HG02943 (cell line): ENCODE results near the gene MIR17HG.

Source experiments
- ATAC-seq: cut with Tn5 transposase; IDR thresholded peaks from one replicate; pipeline ENCODE4 v1.9.1; 2021; ENCODE audit warnings: mild to moderate bottlenecking, low read depth, moderate library complexity; ENCODE audit not compliant: unreplicated experiment

MIR17HG gene

GRCh38 chr13:91362908-91363307 lies 15.4 kb downstream of the MIR17HG start:
- no peak for ATAC-seq

DNA sequence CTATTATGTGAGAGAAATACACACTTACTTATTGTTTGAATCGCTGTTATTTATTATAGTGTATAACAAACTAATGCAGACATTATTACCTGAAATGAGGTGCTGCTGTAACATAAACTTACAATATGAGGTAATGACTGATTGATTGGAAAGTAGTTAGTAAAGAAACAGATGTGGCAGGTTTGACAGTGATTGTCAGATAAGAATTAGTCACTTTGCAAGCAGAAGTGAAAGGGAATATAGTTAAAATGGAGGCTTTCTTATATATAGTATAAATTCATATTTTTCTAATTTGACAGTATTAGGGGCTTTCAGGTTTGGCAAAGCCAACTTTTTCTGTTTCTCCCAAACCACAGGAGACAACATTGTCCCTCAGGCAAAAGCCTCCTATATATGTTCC lies 20.6 kb downstream of the MIR17HG start:
- ATAC-seq, result no peak

DNA sequence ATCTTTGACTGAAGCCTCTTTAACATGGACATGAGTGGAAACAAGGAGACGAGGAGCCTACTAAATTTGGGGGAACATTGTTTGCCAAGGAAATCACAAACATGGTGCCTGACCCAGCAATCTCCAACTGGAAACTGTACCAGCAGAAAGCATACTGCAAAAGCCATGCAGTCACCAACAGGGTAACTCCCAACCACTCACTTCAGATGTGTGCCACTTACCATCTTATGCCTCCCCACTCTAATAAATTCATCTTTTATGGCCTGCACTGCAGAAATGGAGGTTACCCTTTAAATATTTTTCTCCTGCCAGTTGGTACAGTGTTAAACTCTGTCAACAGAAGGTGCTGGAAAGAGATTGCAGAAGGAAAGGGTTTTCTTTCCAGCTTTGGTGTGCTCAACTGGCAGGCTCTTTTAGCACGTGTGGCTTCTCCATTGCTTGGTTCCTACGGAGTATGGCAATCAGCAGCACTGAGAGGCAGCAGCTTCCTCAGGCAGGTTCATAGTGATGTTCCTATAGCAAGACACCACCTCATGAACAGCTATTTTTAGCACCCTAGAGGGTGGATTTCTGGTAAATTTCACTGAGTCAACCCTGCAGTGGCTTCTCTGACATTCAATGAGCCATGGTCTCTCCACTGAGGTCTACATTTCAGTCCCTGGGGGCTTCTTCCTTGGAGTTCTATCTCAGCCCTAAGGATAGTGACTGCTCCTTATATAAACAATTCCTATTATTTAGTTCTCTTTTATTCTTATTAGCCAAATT lies 21.4 kb downstream of the MIR17HG start:
- no peak for ATAC-seq

- no peak for ATAC-seq
Measured at GRCh38 chr13:91369441-91369831, 21.9 kb downstream of the MIR17HG start.

- no peak for ATAC-seq
Measured at GRCh38 chr13:91370501-91370900, 23.0 kb downstream of the MIR17HG start.

GRCh38 chr13:91372911-91373310 lies 25.4 kb downstream of the MIR17HG start:
- ATAC-seq, result no peak

DNA sequence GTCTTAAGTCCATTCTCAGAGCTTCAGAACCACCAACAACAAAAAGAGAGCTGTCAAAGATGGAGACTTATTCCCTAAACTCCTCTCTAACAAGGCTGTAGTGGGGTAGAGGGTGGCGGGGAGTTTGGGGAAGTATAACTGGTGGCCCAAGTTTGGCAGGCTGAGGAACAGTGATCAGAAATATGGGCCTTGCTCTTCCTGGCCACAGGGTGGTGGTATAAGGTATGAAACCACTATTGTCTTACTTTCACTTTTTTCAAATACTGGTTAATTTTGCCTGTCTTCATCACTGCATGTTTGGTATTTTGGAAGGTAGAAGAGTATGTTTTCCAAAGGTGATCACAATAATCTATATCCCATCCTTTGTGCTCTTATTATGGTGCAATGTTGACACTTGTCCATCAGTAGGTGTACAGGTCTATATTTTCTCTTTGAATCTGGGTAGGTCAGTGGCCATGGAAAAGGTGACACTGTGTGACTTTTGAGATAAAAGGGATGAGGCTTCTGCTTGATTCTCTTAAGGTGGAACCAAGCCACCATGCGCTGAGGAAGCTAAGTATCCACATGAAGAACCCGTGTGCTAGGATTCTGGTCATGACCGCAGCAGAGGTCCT lies 27.7 kb downstream of the MIR17HG start:
- ATAC-seq, result peak; percentile 97

DNA sequence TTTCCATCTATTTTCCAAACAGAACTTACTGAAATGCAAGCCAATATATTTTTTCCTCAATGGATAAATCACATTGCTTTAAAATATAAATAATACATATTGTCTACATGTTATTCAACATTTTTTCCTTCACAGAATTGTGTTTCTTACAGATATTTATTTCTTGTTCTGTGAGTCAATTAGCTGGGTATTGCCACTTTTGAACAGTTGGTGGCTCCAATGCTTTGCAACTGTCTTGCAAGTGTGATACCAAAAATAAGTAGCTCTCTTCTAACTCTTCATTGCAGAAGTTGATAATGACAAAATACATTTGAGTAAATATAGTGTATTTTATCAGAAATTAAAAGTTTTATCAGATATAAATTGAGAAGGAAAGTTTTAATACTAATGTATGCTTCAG lies 33.9 kb downstream of the MIR17HG start:
- no peak for ATAC-seq

DNA sequence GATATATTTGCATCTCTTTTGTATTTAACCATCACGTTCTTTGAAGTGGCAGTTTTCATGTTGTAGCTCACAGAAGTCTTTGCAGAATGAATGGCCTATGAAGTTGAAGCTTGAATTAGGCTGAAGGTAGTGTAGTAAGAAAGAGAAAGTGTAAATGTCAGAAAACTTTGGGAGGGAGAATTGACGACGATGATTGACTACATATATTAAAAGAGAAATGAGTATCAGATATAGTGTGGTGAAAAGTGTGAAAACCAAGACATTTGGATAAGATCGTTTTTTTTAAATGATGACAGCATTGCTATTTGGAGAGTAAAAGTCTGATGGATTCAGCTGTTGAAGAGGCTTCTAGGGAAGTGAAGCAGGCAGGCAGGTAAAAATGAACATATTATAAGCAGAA lies 36.3 kb downstream of the MIR17HG start:
- no peak for ATAC-seq

GRCh38 chr13:91384896-91385295 lies 37.4 kb downstream of the MIR17HG start:
- ATAC-seq, result no peak

- ATAC-seq, result no peak
Measured at GRCh38 chr13:91389186-91389585, 41.7 kb downstream of the MIR17HG start.

DNA sequence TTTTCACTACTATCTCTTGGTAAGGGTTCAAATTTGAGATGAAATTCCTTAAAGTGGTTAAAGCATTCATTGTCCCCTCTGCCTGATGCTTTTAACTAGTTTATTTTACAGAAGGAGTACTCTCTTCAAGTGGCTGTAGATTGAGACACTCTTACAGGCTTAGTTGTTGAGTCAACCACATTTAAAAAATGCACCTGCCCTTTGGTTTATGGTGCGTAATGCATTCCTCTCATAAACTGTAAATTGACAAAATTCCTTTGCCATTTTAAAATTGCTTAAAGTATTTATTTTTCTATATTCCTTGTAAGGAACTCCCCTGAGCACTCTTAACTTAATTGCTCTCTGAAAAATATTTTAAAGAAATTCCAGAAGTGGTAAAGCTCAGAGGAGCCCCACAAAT lies 50.1 kb downstream of the MIR17HG start:
- no peak for ATAC-seq

DNA sequence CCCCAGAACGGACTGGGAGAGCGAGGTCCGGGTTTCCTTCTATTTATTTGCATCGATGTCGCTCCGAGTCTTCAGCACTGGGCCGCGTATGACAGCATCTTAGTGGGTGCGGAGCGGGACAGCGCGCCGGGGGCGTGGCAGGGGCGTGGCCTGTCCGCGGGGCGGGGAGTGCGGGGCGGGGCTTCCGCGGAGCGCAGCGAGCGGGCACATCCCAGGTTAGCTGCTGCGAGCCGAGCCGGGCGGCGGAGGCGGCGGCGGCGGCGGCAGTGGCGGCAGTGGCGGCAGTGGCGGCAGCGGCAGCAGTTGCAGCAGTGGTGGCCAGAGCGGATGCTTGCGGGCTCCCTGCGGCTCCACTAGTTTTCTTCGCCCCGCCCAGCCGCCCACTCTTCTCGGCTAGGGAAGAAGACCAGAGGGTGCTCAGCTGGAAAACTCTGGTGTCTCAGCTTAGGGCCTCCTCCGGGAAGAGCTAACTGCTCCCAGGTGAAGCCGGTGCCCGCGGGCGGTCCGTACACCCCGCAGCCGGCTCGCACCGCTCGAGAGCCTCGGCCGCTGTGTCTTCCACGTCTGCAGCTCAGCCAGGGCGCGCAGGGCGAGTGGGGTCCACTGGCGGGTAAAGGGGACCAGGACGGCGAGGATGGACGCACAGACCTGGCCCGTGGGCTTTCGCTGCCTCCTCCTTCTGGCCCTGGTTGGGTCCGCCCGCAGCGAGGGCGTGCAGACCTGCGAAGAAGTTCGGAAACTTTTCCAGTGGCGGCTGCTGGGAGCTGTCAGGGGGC lies 51.1 kb downstream of the MIR17HG start, which contains the start of gene GPC5:
TSS of gene GPC5 (plus strand) at position 209 of the 776 bp plus-strand sequence.
- ATAC-seq, result peak; percentile 88

DNA sequence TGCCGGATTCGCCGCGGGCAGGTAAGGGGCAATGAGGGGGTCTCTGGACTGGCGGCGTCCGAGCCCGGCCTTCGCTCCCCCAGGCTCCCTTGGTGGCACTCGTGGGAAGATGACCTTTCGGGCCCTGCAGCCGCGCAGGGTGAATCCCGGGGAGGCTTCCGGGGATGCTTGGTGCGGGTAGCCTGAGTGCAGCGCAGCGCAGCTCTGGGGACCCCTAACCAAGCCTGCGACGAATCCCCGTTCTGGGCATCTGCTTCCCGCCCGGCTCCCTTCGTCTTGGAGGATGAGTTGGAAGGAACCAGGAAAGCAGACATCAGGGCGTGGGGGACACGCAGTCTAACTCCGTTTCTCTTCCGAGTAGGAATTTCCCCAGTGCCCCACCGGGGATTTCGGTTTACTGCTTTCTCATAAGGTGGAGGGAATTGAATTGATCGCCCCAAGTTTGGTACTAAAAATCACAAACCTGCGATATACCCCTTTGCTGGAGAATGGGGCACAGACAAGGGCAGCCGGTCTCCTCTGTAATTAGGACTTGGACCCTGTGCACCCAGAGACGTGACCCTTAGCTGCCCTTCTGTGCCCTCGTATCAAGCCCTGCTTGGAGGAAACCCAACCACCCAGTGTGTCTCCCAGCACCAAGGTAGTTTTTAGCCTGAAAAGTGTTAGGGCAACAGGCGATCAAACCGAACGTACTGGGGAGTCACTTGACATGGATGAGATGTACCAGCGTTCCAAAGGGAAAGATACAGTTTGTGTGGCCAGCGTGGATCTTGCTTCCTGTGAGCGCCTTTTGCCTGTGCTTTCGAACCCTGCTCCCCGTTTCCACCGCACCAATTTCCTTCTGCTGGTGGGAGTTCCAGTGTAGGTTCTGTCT lies 51.9 kb downstream of the MIR17HG start:
- peak; percentile 39 for ATAC-seq

- ATAC-seq, result no peak
Measured at GRCh38 chr13:91400063-91400399, 52.5 kb downstream of the MIR17HG start.

- ATAC-seq, result no peak
Measured at GRCh38 chr13:91400671-91401070, 53.2 kb downstream of the MIR17HG start.

DNA sequence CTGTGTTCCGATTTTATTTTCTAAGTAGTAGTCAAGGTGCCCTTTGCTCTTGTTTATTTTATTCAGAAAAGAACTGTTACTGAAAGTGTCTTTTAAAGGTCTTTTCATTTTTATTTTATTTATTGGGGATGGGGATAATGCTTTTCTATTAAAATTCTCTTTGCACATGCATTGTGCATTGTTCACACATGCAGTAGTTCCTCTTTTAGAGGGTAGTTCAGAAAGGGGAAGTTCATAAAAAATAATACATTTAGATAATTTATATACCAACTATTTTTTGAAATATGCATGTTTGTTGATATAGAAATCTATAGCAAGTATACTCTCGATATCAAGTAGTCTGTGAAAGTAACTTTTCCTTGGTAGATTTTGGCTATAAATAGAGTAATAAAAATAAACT lies 54.4 kb downstream of the MIR17HG start:
- no peak for ATAC-seq
